ENCODE measurements around the gene PHKG1. TPM values are rescaled to one million over a fixed set of nuclear protein-coding genes. Genes with fewer than 3 reads are reported as not detected.
"Not testable (repeated sequence)": the region's sequence is repeated elsewhere in the genome, so short reads cannot be mapped to it uniquely, and the experiment has no call there.

The PHKG1 gene
- total and polyA plus RNA-seq, 11 donors: 2.4 to 150 (median 19.7) TPM

GRCh38 chr7:56079450-56080185, 13.1 kb downstream of the PHKG1 start:
- 5 to 11% (median 7%) methylated on average over 10 to 12 of the region's 12 CpGs for whole genome bisulfite sequencing, 4 donors
- intact Hi-C loops (cut with DNase I): loop anchor here in 6 of 10 donors (2.0 to 10.0 kb wide), 5 partner anchors 13 to 437 kb away; partner anchors contain the start of genes NIPSNAP2 (in 2 of the 6) and PHKG1 (in 1 of the 6)
- Histone ChIP-seq H3K27ac (peak overlapping the region; percentile 56 to 96 (median 86)), H3K27me3 (no peaks in the 10 kb centered on the region), H3K9me3 (no peaks in the 10 kb centered on the region), H3K4me3 (peak overlapping the region in 1 of 12 donors; percentile 10), H3K36me3 (peaks cover 0 to 27% (median 21%) of the 10 kb centered on the region in 9 donors), H3K4me1 (peaks cover 10 to 43% (median 35%) of the 10 kb centered on the region in 12 donors)
- ATAC-seq: peak; percentile 83 to 89 (median 86)
- peak; percentile 87 to 93 (median 90) for DNase-seq
- TF ChIP-seq POLR2A (IDR thresholded peaks at IDR 0.05) (peak in 1 of 2 donors; percentile 1), CTCF (IDR thresholded peaks at IDR 0.05) (peak; percentile 49 to 96 (median 82))

- Histone ChIP-seq H3K27ac (peak overlapping the region in 10 of 12 donors; percentile 77 to 96 (median 87)), H3K4me1 (peaks cover 8 to 42% (median 33%) of the 10 kb centered on the region in 12 donors), H3K27me3 (no peaks in the 10 kb centered on the region), H3K9me3 (no peaks in the 10 kb centered on the region), H3K4me3 (no peak overlapping the region), H3K36me3 (peaks cover 0 to 29% (median 22%) of the 10 kb centered on the region in 9 donors)
- ATAC-seq (no peak), DNase-seq (no peak)
- intact Hi-C loops (cut with DNase I): loop anchor here in 6 of 10 donors (2.0 to 10.0 kb wide), 5 partner anchors 15 to 436 kb away; partner anchors contain the start of genes NIPSNAP2 (in 2 of the 6) and PHKG1 (in 1 of the 6)
- WGBS, 4 donors: 93 to 94% (median 93%) methylated on average over 14 to 16 of the region's 16 CpGs
- no peak for TF ChIP-seq CTCF (IDR thresholded peaks at IDR 0.05)
- TF ChIP-seq POLR2A (IDR thresholded peaks at IDR 0.05): no peak
Observed at GRCh38 chr7:56078196-56078595, 14.6 kb downstream of the PHKG1 start.

GRCh38 chr7:56077681-56078080, 15.1 kb downstream of the PHKG1 start:
- WGBS, 4 donors: 80 to 98% (median 92%) methylated on average over 1 to 3 of the region's 3 CpGs
- peaks cover 8 to 38% (median 29%) of the 10 kb centered on the region in 12 donors for H3K4me1 ChIP-seq
- no peaks in the 10 kb centered on the region for H3K9me3 ChIP-seq
- H3K27me3 ChIP-seq: no peaks in the 10 kb centered on the region
- H3K4me3 ChIP-seq: no peak overlapping the region
- H3K27ac ChIP-seq: peak overlapping the region in 3 of 12 donors; percentile 23 to 88 (median 83)
- DNase-seq (no peak), ATAC-seq (no peak)
- H3K36me3 ChIP-seq: peaks cover 0 to 34% (median 27%) of the 10 kb centered on the region in 9 donors
- intact Hi-C loops (cut with DNase I): loop anchor here in 6 of 10 donors (2.0 to 10.0 kb wide), 5 partner anchors 15 to 435 kb away; partner anchors contain the start of genes NIPSNAP2 (in 2 of the 6) and PHKG1 (in 1 of the 6)
- TF ChIP-seq POLR2A (IDR thresholded peaks at IDR 0.05) (no peak), CTCF (IDR thresholded peaks at IDR 0.05) (no peak)

- DNase-seq (peak; percentile 84 to 94 (median 87)), ATAC-seq (peak; percentile 90 to 95 (median 94))
- Histone ChIP-seq H3K36me3 (peaks cover 0 to 59% (median 45%) of the 10 kb centered on the region in 9 donors), H3K4me1 (peaks cover 5 to 18% (median 14%) of the 10 kb centered on the region in 12 donors), H3K27me3 (no peaks in the 10 kb centered on the region), H3K27ac (peak overlapping the region in 4 of 12 donors; percentile 4 to 71 (median 51)), H3K9me3 (no peaks in the 10 kb centered on the region), H3K4me3 (no peak overlapping the region)
- intact Hi-C loops (cut with DNase I): loop anchor here (1.0 to 10.0 kb wide), 9 partner anchors 67 to 434 kb away; partner anchors contain the start of gene NIPSNAP2 (in 2 of the 10)
- 9 to 14% (median 12%) methylated on average over 19 of the region's 19 CpGs for WGBS, 4 donors
- TF ChIP-seq POLR2A (IDR thresholded peaks at IDR 0.05): peak in 1 of 2 donors; percentile 36
- TF ChIP-seq CTCF (IDR thresholded peaks at IDR 0.05): peak; percentile 80 to 96 (median 94)
Observed at GRCh38 chr7:56074371-56074791, 18.4 kb downstream of the PHKG1 start.

GRCh38 chr7:56066376-56066775, 26.4 kb downstream of the PHKG1 start:
- not testable (repeated sequence) for ATAC-seq, H3K27ac ChIP-seq, H3K4me3 ChIP-seq, H3K9me3 ChIP-seq, H3K27me3 ChIP-seq, DNase-seq
- intact Hi-C loops (cut with DNase I): loop anchor here in 1 of 10 donors (10.0 kb wide), 1 partner anchor 172 kb away; no protein-coding TSS in a partner anchor
- Histone ChIP-seq H3K36me3 (peaks cover 0 to 60% (median 51%) of the 10 kb centered on the region in 9 donors), H3K4me1 (peaks cover 0 to 32% (median 11%) of the 10 kb centered on the region in 12 donors)
- WGBS, 4 donors: 95 to 99% (median 97%) methylated on average over 13 of the region's 13 CpGs
